ENCODE data around the gene PPP6C.

The PPP6C gene

DNA sequence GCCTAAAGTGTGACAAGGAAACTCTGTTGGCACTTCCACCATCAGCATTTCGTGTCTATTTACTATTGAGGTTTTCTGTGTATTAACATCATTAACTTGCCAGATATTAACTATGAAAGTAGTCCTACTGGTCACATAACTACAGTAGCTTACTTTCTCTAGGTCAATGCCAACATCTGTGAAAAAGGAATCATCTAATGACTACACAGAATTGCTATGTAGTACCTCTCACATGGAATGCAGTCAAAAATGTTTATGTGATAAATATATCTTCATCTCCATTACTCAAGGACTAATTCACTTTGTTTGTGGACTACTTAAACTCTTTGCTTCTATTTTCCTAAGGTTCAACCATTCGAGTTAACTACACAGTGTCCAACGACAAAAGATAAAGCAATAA is 48.4 kb downstream of the PPP6C start:
- Histone ChIP-seq H3K36me3 (ENCODE audit: control insufficient read depth, insufficient read depth, low read length) (no peaks in the 10 kb centered on the region), H3K27me3 (replicated peaks; ENCODE audit: control insufficient read depth, insufficient read depth, low read length) (no peaks in the 10 kb centered on the region), H3K4me3 (replicated peaks; ENCODE audit: low read depth, low read length) (no peak overlapping the region)
- DNase-seq (ENCODE audit: extremely low read depth, insufficient read length), result no peak
- TF ChIP-seq, protein P1, sequence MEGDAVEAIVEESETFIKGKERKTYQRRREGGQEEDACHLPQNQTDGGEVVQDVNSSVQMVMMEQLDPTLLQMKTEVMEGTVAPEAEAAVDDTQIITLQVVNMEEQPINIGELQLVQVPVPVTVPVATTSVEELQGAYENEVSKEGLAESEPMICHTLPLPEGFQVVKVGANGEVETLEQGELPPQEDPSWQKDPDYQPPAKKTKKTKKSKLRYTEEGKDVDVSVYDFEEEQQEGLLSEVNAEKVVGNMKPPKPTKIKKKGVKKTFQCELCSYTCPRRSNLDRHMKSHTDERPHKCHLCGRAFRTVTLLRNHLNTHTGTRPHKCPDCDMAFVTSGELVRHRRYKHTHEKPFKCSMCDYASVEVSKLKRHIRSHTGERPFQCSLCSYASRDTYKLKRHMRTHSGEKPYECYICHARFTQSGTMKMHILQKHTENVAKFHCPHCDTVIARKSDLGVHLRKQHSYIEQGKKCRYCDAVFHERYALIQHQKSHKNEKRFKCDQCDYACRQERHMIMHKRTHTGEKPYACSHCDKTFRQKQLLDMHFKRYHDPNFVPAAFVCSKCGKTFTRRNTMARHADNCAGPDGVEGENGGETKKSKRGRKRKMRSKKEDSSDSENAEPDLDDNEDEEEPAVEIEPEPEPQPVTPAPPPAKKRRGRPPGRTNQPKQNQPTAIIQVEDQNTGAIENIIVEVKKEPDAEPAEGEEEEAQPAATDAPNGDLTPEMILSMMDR (IDR thresholded peaks at IDR 0.05; ENCODE audit: insufficient read depth, low read length, poor library complexity, severe bottlenecking), result no peak

DNA sequence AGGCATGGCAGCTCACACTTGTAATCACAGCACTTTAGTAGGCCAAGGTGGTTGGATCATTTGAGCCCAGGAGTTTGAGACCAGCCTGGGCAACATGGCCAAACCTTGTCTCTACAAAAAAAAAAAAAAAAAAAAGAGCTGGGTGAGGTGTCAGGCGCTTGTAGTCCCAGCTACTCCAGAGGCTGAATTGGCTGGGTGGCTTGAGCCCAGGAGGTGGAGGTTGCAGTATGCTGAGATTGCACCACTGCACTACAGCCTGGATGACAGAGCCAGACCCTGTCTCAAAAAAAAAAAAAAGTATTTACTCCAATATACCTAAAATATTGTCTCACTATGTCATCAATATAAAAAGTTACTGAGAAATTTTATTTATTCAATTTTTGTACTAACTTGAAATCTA is 49.0 kb downstream of the PPP6C start:
- TF ChIP-seq, protein P1 (IDR thresholded peaks at IDR 0.05; ENCODE audit: insufficient read depth, low read length, poor library complexity, severe bottlenecking), result no peak
- H3K4me3 ChIP-seq (replicated peaks; ENCODE audit: low read depth, low read length), result no peak overlapping the region
- H3K36me3 ChIP-seq (ENCODE audit: control insufficient read depth, insufficient read depth, low read length), result no peaks in the 10 kb centered on the region
- H3K27me3 ChIP-seq (replicated peaks; ENCODE audit: control insufficient read depth, insufficient read depth, low read length), result no peaks in the 10 kb centered on the region
- DNase-seq (ENCODE audit: extremely low read depth, insufficient read length), result no peak

DNA sequence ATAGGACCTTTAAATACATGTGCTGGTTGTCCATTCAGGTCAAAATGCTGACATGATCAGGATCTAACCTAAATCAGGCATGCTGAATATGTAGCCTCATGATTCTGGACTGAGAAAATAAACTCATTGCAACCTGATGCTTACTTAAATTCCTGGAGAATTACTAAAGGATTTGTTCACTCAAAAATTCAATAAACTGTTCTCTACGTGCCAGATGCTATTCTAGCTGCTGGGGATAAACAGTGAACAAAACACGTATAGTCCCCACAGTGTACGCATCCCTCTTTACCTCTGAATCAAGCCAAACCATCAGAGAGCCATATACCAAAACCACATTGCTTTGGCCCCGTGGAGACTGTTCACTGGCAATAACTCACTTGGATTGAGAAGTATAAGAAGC is 52.4 kb downstream of the PPP6C start:
- DNase-seq (ENCODE audit: extremely low read depth, insufficient read length), result no peak

DNA sequence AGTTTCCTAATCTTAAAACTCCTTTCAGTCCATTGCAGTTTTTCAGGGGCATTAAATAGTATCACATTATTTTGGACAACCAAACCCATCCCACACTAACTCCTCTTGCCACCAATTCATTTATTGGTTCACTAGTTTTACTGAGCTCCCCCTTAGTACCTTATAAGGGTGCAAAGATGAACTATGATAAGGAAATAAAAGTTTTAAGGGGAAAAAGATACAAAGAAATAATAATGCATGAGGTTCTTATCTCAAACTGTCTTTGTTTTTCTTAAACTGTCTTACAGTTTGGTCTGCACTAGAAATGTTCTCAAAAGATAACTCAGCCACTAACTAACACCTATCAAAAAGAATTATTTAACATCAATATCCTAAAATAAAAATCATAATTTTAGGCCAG is 54.6 kb downstream of the PPP6C start:
- no peak for DNase-seq (ENCODE audit: extremely low read depth, insufficient read length)
- no peaks in the 10 kb centered on the region for H3K36me3 ChIP-seq (ENCODE audit: control insufficient read depth, insufficient read depth, low read length)
- TF ChIP-seq, protein P1 (IDR thresholded peaks at IDR 0.05; ENCODE audit: insufficient read depth, low read length, poor library complexity, severe bottlenecking), result no peak
- H3K27me3 ChIP-seq (replicated peaks; ENCODE audit: control insufficient read depth, insufficient read depth, low read length), result no peaks in the 10 kb centered on the region
- no peak overlapping the region for H3K4me3 ChIP-seq (replicated peaks; ENCODE audit: low read depth, low read length)

More for the DNA sequence above, 52.4 kb downstream of the PPP6C start:
- Histone ChIP-seq H3K4me3 (replicated peaks; ENCODE audit: low read depth, low read length) (no peak overlapping the region), H3K36me3 (ENCODE audit: control insufficient read depth, insufficient read depth, low read length) (no peaks in the 10 kb centered on the region), H3K27me3 (replicated peaks; ENCODE audit: control insufficient read depth, insufficient read depth, low read length) (no peaks in the 10 kb centered on the region)
- TF ChIP-seq, protein P1 (IDR thresholded peaks at IDR 0.05; ENCODE audit: insufficient read depth, low read length, poor library complexity, severe bottlenecking), result no peak

DNA sequence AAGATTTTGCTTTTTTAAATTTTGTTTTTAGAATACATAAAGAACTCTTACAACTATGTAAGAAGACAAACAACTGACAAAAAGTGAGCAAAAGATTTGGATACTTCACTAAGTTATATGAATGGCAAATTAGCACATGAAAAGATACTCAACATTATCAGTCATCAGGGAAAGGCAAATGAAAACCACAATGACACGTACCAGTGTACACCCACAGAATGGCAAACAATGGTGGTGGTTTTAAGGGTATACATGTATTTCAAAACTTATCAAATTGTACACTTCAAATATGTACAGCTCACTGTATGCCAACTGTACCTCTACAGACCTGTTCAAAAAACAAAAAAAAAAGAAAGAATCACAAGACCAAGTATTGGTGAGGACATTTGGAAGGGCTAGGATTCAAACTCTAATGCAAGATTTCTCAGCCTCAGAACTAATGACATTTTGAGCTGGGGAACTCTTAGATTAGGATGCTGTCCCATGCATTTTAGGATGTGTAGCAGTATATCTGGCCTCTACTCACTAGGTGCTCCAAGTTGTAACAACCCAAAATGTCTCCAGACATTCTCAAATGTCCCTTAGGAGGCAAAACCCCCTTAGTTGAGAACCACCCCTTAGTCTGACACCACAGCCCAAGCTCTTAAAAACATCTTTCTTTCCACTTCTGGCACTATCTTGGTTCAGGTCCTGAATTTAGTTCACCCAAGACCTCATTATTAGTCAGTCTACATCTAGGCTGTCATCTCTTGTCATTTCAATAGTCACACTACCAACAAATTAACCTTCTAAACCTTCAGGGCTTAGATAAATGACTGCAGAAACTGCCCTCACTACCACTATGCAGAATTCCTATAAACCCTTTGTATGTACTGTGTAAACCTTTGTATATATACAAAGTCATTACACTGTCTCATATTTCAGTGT is 55.9 kb downstream of the PPP6C start:
- H3K4me3 ChIP-seq (replicated peaks; ENCODE audit: low read depth, low read length), result no peak overlapping the region
- DNase-seq (ENCODE audit: extremely low read depth, insufficient read length), result no peak
- H3K36me3 ChIP-seq (ENCODE audit: control insufficient read depth, insufficient read depth, low read length), result no peaks in the 10 kb centered on the region
- H3K27me3 ChIP-seq (replicated peaks; ENCODE audit: control insufficient read depth, insufficient read depth, low read length), result no peaks in the 10 kb centered on the region
- TF ChIP-seq, protein P1 (IDR thresholded peaks at IDR 0.05; ENCODE audit: insufficient read depth, low read length, poor library complexity, severe bottlenecking), result no peak
